ENCODE results near the gene APOL1.

The APOL1 gene

GRCh38 chr22:36237462-36238372, 15.2 kb upstream of the APOL1 start:
- H3K27ac ChIP-seq (ENCODE audit: low read length), result no peak overlapping the region
- peaks cover 3% of the 10 kb centered on the region for H3K36me3 ChIP-seq (ENCODE audit: control insufficient read depth, low read depth, low read length)
- H3K9ac ChIP-seq (ENCODE audit: low read length), result no peak overlapping the region
- H3K4me1 ChIP-seq (ENCODE audit: control insufficient read depth, low read depth, low read length), result peaks cover 15% of the 10 kb centered on the region
- no peaks in the 10 kb centered on the region for H3K9me3 ChIP-seq (ENCODE audit: control insufficient read depth, low read depth, low read length)
- H3K27me3 ChIP-seq (ENCODE audit: control insufficient read depth, insufficient read depth, low read length), result no peaks in the 10 kb centered on the region
- H3K4me3 ChIP-seq (ENCODE audit: low read length), result no peak overlapping the region

- H3K4me1 ChIP-seq (ENCODE audit: control insufficient read depth, low read depth, low read length), result peaks cover 15% of the 10 kb centered on the region
- peak overlapping the region; percentile 83 for H3K27ac ChIP-seq (ENCODE audit: low read length)
- H3K9me3 ChIP-seq (ENCODE audit: control insufficient read depth, low read depth, low read length), result no peaks in the 10 kb centered on the region
- peak overlapping the region; percentile 77 for H3K9ac ChIP-seq (ENCODE audit: low read length)
- peak overlapping the region; percentile 77 for H3K4me3 ChIP-seq (ENCODE audit: low read length)
- no peaks in the 10 kb centered on the region for H3K27me3 ChIP-seq (ENCODE audit: control insufficient read depth, insufficient read depth, low read length)
- H3K36me3 ChIP-seq (ENCODE audit: control insufficient read depth, low read depth, low read length), result no peaks in the 10 kb centered on the region
Observed at GRCh38 chr22:36238373-36239149, 14.4 kb upstream of the APOL1 start.

GRCh38 chr22:36239150-36239400, 13.9 kb upstream of the APOL1 start:
- Histone ChIP-seq H3K27ac (ENCODE audit: low read length) (peak overlapping the region; percentile 83), H3K9ac (ENCODE audit: low read length) (peak overlapping the region; percentile 77), H3K9me3 (ENCODE audit: control insufficient read depth, low read depth, low read length) (no peaks in the 10 kb centered on the region), H3K4me3 (ENCODE audit: low read length) (peak overlapping the region; percentile 77), H3K4me1 (ENCODE audit: control insufficient read depth, low read depth, low read length) (peaks cover 15% of the 10 kb centered on the region), H3K27me3 (ENCODE audit: control insufficient read depth, insufficient read depth, low read length) (no peaks in the 10 kb centered on the region), H3K36me3 (ENCODE audit: control insufficient read depth, low read depth, low read length) (no peaks in the 10 kb centered on the region)

- Histone ChIP-seq H3K4me3 (ENCODE audit: low read length) (peak within 1 kb of the TSS; percentile 77), H3K36me3 (ENCODE audit: control insufficient read depth, low read depth, low read length) (no peaks in the 10 kb centered on the region), H3K27ac (ENCODE audit: low read length) (peak within 1 kb of the TSS; percentile 83), H3K27me3 (ENCODE audit: control insufficient read depth, insufficient read depth, low read length) (no peaks in the 10 kb centered on the region), H3K9me3 (ENCODE audit: control insufficient read depth, low read depth, low read length) (no peaks in the 10 kb centered on the region), H3K9ac (ENCODE audit: low read length) (peak within 1 kb of the TSS; percentile 77), H3K4me1 (ENCODE audit: control insufficient read depth, low read depth, low read length) (peaks cover 15% of the 10 kb centered on the region)
Observed at GRCh38 chr22:36239401-36240171, 13.3 kb upstream of the APOL1 start, which contains the start of gene APOL2. TSS of gene APOL2 (minus strand) at chr22:36239527. CDS start at chr22:36233162, 6,365 bp downstream.

GRCh38 chr22:36243986-36244385, 8.9 kb upstream of the APOL1 start:
- no peak overlapping the region for H3K9ac ChIP-seq (ENCODE audit: low read length)
- H3K36me3 ChIP-seq (ENCODE audit: control insufficient read depth, low read depth, low read length), result no peaks in the 10 kb centered on the region
- peaks cover 9% of the 10 kb centered on the region for H3K4me1 ChIP-seq (ENCODE audit: control insufficient read depth, low read depth, low read length)

GRCh38 chr22:36244522-36245391, 8.2 kb upstream of the APOL1 start:
- Histone ChIP-seq H3K27me3 (ENCODE audit: control insufficient read depth, insufficient read depth, low read length) (no peaks in the 10 kb centered on the region), H3K9ac (ENCODE audit: low read length) (no peak overlapping the region), H3K4me3 (ENCODE audit: low read length) (no peak overlapping the region), H3K36me3 (ENCODE audit: control insufficient read depth, low read depth, low read length) (no peaks in the 10 kb centered on the region), H3K27ac (ENCODE audit: low read length) (no peak overlapping the region), H3K4me1 (ENCODE audit: control insufficient read depth, low read depth, low read length) (peaks cover 2% of the 10 kb centered on the region), H3K9me3 (ENCODE audit: control insufficient read depth, low read depth, low read length) (no peaks in the 10 kb centered on the region)

More at GRCh38 chr22:36243986-36244385, 8.9 kb upstream of the APOL1 start:
- no peaks in the 10 kb centered on the region for H3K9me3 ChIP-seq (ENCODE audit: control insufficient read depth, low read depth, low read length)
- H3K4me3 ChIP-seq (ENCODE audit: low read length), result no peak overlapping the region
- no peaks in the 10 kb centered on the region for H3K27me3 ChIP-seq (ENCODE audit: control insufficient read depth, insufficient read depth, low read length)
- no peak overlapping the region for H3K27ac ChIP-seq (ENCODE audit: low read length)

- no peaks in the 10 kb centered on the region for H3K9me3 ChIP-seq (ENCODE audit: control insufficient read depth, low read depth, low read length)
- H3K4me3 ChIP-seq (ENCODE audit: low read length), result no peak overlapping the region
- no peak overlapping the region for H3K9ac ChIP-seq (ENCODE audit: low read length)
- H3K4me1 ChIP-seq (ENCODE audit: control insufficient read depth, low read depth, low read length), result no peaks in the 10 kb centered on the region
- H3K27me3 ChIP-seq (ENCODE audit: control insufficient read depth, insufficient read depth, low read length), result no peaks in the 10 kb centered on the region
- no peaks in the 10 kb centered on the region for H3K36me3 ChIP-seq (ENCODE audit: control insufficient read depth, low read depth, low read length)
- no peak overlapping the region for H3K27ac ChIP-seq (ENCODE audit: low read length)
Observed at GRCh38 chr22:36245805-36246356, 7.1 kb upstream of the APOL1 start.

- no peak overlapping the region for H3K4me3 ChIP-seq (ENCODE audit: low read length)
Observed at GRCh38 chr22:36246718-36247117, 6.2 kb upstream of the APOL1 start.

GRCh38 chr22:36247955-36248354, 5.0 kb upstream of the APOL1 start:
- Histone ChIP-seq H3K9me3 (ENCODE audit: control insufficient read depth, low read depth, low read length) (no peaks in the 10 kb centered on the region), H3K9ac (ENCODE audit: low read length) (no peak overlapping the region), H3K4me3 (ENCODE audit: low read length) (no peak overlapping the region), H3K4me1 (ENCODE audit: control insufficient read depth, low read depth, low read length) (peaks cover 3% of the 10 kb centered on the region), H3K27ac (ENCODE audit: low read length) (no peak overlapping the region), H3K36me3 (ENCODE audit: control insufficient read depth, low read depth, low read length) (no peaks in the 10 kb centered on the region), H3K27me3 (ENCODE audit: control insufficient read depth, insufficient read depth, low read length) (no peaks in the 10 kb centered on the region)

More at GRCh38 chr22:36246718-36247117, 6.2 kb upstream of the APOL1 start:
- H3K36me3 ChIP-seq (ENCODE audit: control insufficient read depth, low read depth, low read length), result no peaks in the 10 kb centered on the region
- no peaks in the 10 kb centered on the region for H3K9me3 ChIP-seq (ENCODE audit: control insufficient read depth, low read depth, low read length)
- no peaks in the 10 kb centered on the region for H3K27me3 ChIP-seq (ENCODE audit: control insufficient read depth, insufficient read depth, low read length)
- H3K9ac ChIP-seq (ENCODE audit: low read length), result no peak overlapping the region
- peaks cover 3% of the 10 kb centered on the region for H3K4me1 ChIP-seq (ENCODE audit: control insufficient read depth, low read depth, low read length)
- no peak overlapping the region for H3K27ac ChIP-seq (ENCODE audit: low read length)

- H3K27me3 ChIP-seq (ENCODE audit: control insufficient read depth, insufficient read depth, low read length), result no peaks in the 10 kb centered on the region
- no peaks in the 10 kb centered on the region for H3K36me3 ChIP-seq (ENCODE audit: control insufficient read depth, low read depth, low read length)
- no peaks in the 10 kb centered on the region for H3K9me3 ChIP-seq (ENCODE audit: control insufficient read depth, low read depth, low read length)
- H3K4me3 ChIP-seq (ENCODE audit: low read length), result no peak overlapping the region
- no peak overlapping the region for H3K27ac ChIP-seq (ENCODE audit: low read length)
- no peak overlapping the region for H3K9ac ChIP-seq (ENCODE audit: low read length)
- H3K4me1 ChIP-seq (ENCODE audit: control insufficient read depth, low read depth, low read length), result peaks cover 3% of the 10 kb centered on the region
Observed at GRCh38 chr22:36249160-36249559, 3.8 kb upstream of the APOL1 start.

Data from iPS-18a (cell line).